H1 (cell line): Measurements from ENCODE around the gene RRAS2. TPM values are rescaled to one million over a fixed set of nuclear protein-coding genes. Genes with fewer than 3 reads are reported as not detected.
A peak's percentile ranks its signal among the peaks of the same experiment; 100 is the strongest.

Experiments
- CTCF ChIA-PET: fragments of 300-600 bp; sonication (Branson Sonifier 250); formaldehyde crosslinking; loops from one replicate; lab custom pipeline; 2021; ENCODE audit not compliant: partially characterized antibody; lab: Charles Lee
- POLR2A ChIA-PET: fragments of 300-600 bp; sonication (Branson Sonifier 250); formaldehyde crosslinking; loops from one replicate; lab custom pipeline; 2021; ENCODE audit warnings: inconsistent platforms; ENCODE audit not compliant: partially characterized antibody; lab: Charles Lee
- DNase-seq, 2 experiments: peaks; one replicate each; pipeline versions ENCODE4 v3.0.0 to v3.0.0-alpha.2; 2010 to 2022; ENCODE audit warnings: low spot score in 2 of 2, low read depth in 1 of 2, mixed read lengths in 1 of 2
- FAIRE-seq: peaks from 2 replicates; lab custom pipeline; 2011; peaks lifted over from hg19 to GRCh38; lab: Jason Lieb, UNC
- H2AFZ ChIP-seq: 2 replicates; pipeline ENCODE4 v1.8.1; 2012; ENCODE audit warnings: low read length, inconsistent platforms
- H2AK5ac ChIP-seq: 2 replicates; pipeline ENCODE4 v1.6.1; 2013; ENCODE audit warnings: low read depth, low read length
- H2BK120ac ChIP-seq: replicated peaks from 2 replicates; pipeline ENCODE3; 2013; ENCODE audit warnings: low read depth, low read length, inconsistent platforms
- H2BK12ac ChIP-seq: 2 replicates; pipeline ENCODE4 v1.6.1; 2013; ENCODE audit warnings: low read depth, low read length
- H2BK15ac ChIP-seq: 2 replicates; pipeline ENCODE4 v1.6.1; 2013; ENCODE audit warnings: low read length
- H2BK20ac ChIP-seq: 2 replicates; pipeline ENCODE4 v1.6.1; 2013; ENCODE audit warnings: low read length
- H2BK5ac ChIP-seq: 2 replicates; pipeline ENCODE4 v1.6.1; 2013; ENCODE audit warnings: low read depth, low read length
- H3K14ac ChIP-seq: 2 replicates; pipeline ENCODE4 v1.6.1; 2013; ENCODE audit warnings: inconsistent platforms; ENCODE audit not compliant: insufficient read length
- H3K18ac ChIP-seq: 2 replicates; pipeline ENCODE4 v1.6.1; 2013; ENCODE audit warnings: low read length; ENCODE audit errors: extremely low read depth
- H3K23ac ChIP-seq: 2 replicates; pipeline ENCODE4 v1.6.1; 2013; ENCODE audit warnings: inconsistent platforms; ENCODE audit not compliant: insufficient read length
- H3K23me2 ChIP-seq: 2 replicates; pipeline ENCODE4 v1.6.1; 2013; ENCODE audit warnings: low read depth, low read length
- H3K27ac ChIP-seq: 2 replicates; pipeline ENCODE4 v1.6.1; 2011; ENCODE audit warnings: low read depth, low read length, inconsistent platforms
- H3K27me3 ChIP-seq, 4 experiments: replicated peaks in 1 of 4; 1 replicate in 1 of 4; 2 replicates in 3 of 4; pipeline versions ENCODE4 v1.6.1 to v1.8.1; 2011 to 2013; ENCODE audit warnings: low read length in 3 of 4, mild to moderate bottlenecking in 3 of 4, inconsistent platforms in 2 of 4, mixed read lengths in 2 of 4, moderate library complexity in 1 of 4; ENCODE audit not compliant: control insufficient read depth in 3 of 4, insufficient read depth in 3 of 4; ENCODE audit errors: extremely low read depth in 1 of 4
- H3K36me3 ChIP-seq, 4 experiments: 2 replicates each; pipeline versions ENCODE4 v1.6.1 to v1.8.1; 2011 to 2013; ENCODE audit warnings: mild to moderate bottlenecking in 4 of 4, low read length in 3 of 4, moderate library complexity in 2 of 4, control low read depth in 1 of 4, inconsistent platforms in 1 of 4; ENCODE audit not compliant: insufficient read depth in 4 of 4, control insufficient read depth in 2 of 4
- H3K4ac ChIP-seq: replicated peaks from 2 replicates; pipeline ENCODE3; 2013; ENCODE audit warnings: low read length, low read depth, mixed read lengths, inconsistent platforms; ENCODE audit not compliant: insufficient read length
- H3K4me1 ChIP-seq, 4 experiments: replicated peaks in 1 of 4; 1 replicate in 1 of 4; 2 replicates in 3 of 4; pipeline versions ENCODE4 v1.6.1 to v1.8.1; 2011 to 2013; ENCODE audit warnings: low read length in 3 of 4, inconsistent platforms in 2 of 4, mixed read lengths in 1 of 4; ENCODE audit not compliant: insufficient read depth in 4 of 4, control insufficient read depth in 3 of 4
- H3K4me2 ChIP-seq, 2 experiments: 2 replicates each; pipeline versions ENCODE4 v1.6.1 to v1.8.1; 2011 to 2013; ENCODE audit warnings: low read depth in 2 of 2, low read length in 2 of 2, control low read depth in 1 of 2, inconsistent platforms in 1 of 2, mild to moderate bottlenecking in 1 of 2; ENCODE audit not compliant: insufficient read depth in 1 of 2
- H3K4me3 ChIP-seq, 4 experiments: fragments of 200-600, 300-600 bp in 1 of 4; sonication (generic), shearing (Covaris generic), sonication (Bioruptor Twin) in 1 of 4; 2 replicates each; pipeline versions ENCODE4 v1.5.1 to v1.8.1; 2011 to 2016; ENCODE audit warnings: low read length in 4 of 4, low read depth in 3 of 4, control low read depth in 2 of 4, inconsistent platforms in 2 of 4, mild to moderate bottlenecking in 2 of 4, mixed read lengths in 1 of 4, moderate library complexity in 1 of 4; ENCODE audit not compliant: insufficient read depth in 2 of 4; ENCODE audit errors: extremely low read depth in 1 of 4
- H3K56ac ChIP-seq: replicated peaks from 2 replicates; pipeline ENCODE3; 2013; ENCODE audit warnings: low read depth, mild to moderate bottlenecking, mixed read lengths, low read length, inconsistent platforms; ENCODE audit not compliant: insufficient read length
- H3K79me1 ChIP-seq: 2 replicates; pipeline ENCODE4 v1.6.1; 2013; ENCODE audit warnings: low read depth, low read length, control low read depth
- H3K79me2 ChIP-seq, 2 experiments: 2 replicates each; pipeline versions ENCODE4 v1.6.1 to v1.8.1; 2012 to 2013; ENCODE audit warnings: low read length in 2 of 2, mild to moderate bottlenecking in 2 of 2, inconsistent platforms in 1 of 2; ENCODE audit not compliant: insufficient read depth in 2 of 2, control insufficient read depth in 1 of 2
- H3K9ac ChIP-seq, 4 experiments: replicated peaks in 1 of 4; 1 replicate in 1 of 4; 2 replicates in 3 of 4; pipeline versions ENCODE4 v1.6.1 to v1.8.1; 2011 to 2013; ENCODE audit warnings: low read depth in 3 of 4, low read length in 3 of 4, control low read depth in 2 of 4, mild to moderate bottlenecking in 2 of 4, moderate library complexity in 2 of 4, inconsistent platforms in 1 of 4; ENCODE audit errors: extremely low read depth in 1 of 4
- H3K9me3 ChIP-seq, 2 experiments: 2 replicates each; pipeline versions ENCODE4 v1.6.1 to v1.8.1; 2012 to 2013; ENCODE audit warnings: mild to moderate bottlenecking in 2 of 2, moderate library complexity in 2 of 2, control low read depth in 1 of 2, inconsistent platforms in 1 of 2, low read depth in 1 of 2, low read length in 1 of 2, mixed read lengths in 1 of 2; ENCODE audit not compliant: insufficient read depth in 2 of 2
- H4K20me1 ChIP-seq, 2 experiments: replicated peaks in 1 of 2; 2 replicates each; pipeline versions ENCODE3 to v1.8.1; 2011 to 2013; ENCODE audit warnings: inconsistent platforms in 2 of 2, low read length in 2 of 2, mild to moderate bottlenecking in 1 of 2; ENCODE audit not compliant: insufficient read depth in 2 of 2, control insufficient read depth in 1 of 2
- H4K5ac ChIP-seq: 2 replicates; pipeline ENCODE4 v1.6.1; 2013; ENCODE audit warnings: low read length, low read depth, mixed read lengths, inconsistent platforms; ENCODE audit not compliant: insufficient read length
- H4K8ac ChIP-seq: 2 replicates; pipeline ENCODE4 v1.8.0; 2013; ENCODE audit warnings: mild to moderate bottlenecking, moderate library complexity, low read length, inconsistent platforms; ENCODE audit not compliant: insufficient read depth; ENCODE audit errors: extremely low read depth
- H4K91ac ChIP-seq: replicated peaks from 2 replicates; pipeline ENCODE3; 2013; ENCODE audit warnings: low read length, mixed read lengths, inconsistent platforms; ENCODE audit not compliant: insufficient read length
- BCL11A ChIP-seq, 2 experiments: IDR thresholded peaks; one replicate each; pipeline ENCODE4 v1.6.1; 2011; ENCODE audit warnings: low read depth in 2 of 2, low read length in 2 of 2, mild to moderate bottlenecking in 2 of 2
- POU5F1 ChIP-seq: IDR thresholded peaks from 2 replicates; pipeline ENCODE4 v1.6.1; 2011; ENCODE audit warnings: low read depth, mild to moderate bottlenecking, low read length, moderate library complexity
- polyA plus RNA-seq, 7 experiments: library from polyadenylated mRNA; depleted of rRNA in 3 of 7; stranded (reverse) in 5 of 7; unstranded in 2 of 7; fragments of >200 nt in 5 of 7; fragments of 200-250 nt in 2 of 7; gene quantifications; 1 replicate in 5 of 7; 2 replicates in 1 of 7; 4 replicates in 1 of 7; pipeline versions ENCODE4 v1.2.1 to v1.2.3, GENCODE V29; 2011 to 2013; ENCODE audit warnings: missing spikeins in 2 of 7, mixed read lengths in 2 of 7
- total RNA-seq: library from RNA; stranded (reverse); fragmentation: NEBNext Ultra II Directional; extraction: Animal tissue kit (Norgen Biotek cat#: 25700); gene quantifications from 2 replicates; pipeline ENCODE4 v1.2.1, GENCODE V29; 2021

Gene RRAS2
- total and polyA plus RNA-seq, 2 of the 8 experiments (the other 6 are each of a cell fraction or from before 2014, with no cell fraction given), result 72.3 to 234 TPM

DNA sequence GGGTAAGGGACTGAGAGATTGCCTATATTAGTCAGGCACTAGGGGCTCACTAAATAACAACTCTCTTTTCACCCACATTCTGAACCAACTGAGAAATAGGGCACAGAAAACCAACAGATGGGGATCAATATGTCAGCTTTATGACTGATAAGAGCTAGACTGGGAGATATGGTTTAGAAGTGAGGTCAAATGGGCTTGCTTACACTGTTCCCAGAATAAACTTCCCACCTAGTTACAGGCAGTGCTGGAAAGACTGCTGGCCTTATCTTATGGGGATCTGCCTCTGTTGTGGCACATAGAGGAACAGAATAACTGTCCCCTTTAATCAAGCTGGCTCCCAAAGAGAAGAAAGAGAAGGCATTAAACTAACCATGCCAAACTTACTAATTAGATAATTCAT, 10.6 kb upstream of the RRAS2 start:
- H4K8ac ChIP-seq, result no peak overlapping the region
- no peaks in the 10 kb centered on the region for H3K27me3 ChIP-seq
- no peaks in the 10 kb centered on the region for H3K36me3 ChIP-seq
- H3K79me2 ChIP-seq, result no peaks in the 10 kb centered on the region
- H3K4ac ChIP-seq, result no peak overlapping the region
- H3K4me2 ChIP-seq, result no peak overlapping the region
- no peak overlapping the region for H3K4me3 ChIP-seq
- no peak overlapping the region for H2BK120ac ChIP-seq
- H2BK12ac ChIP-seq, result no peak overlapping the region
- H4K5ac ChIP-seq, result no peak overlapping the region
- peaks cover 0 to 5% (median 0%) of the 10 kb centered on the region in 4 experiments; a peak in 1 of 7 replicates for H3K4me1 ChIP-seq
- H3K79me1 ChIP-seq, result no peaks in the 10 kb centered on the region
- H3K23me2 ChIP-seq, result no peaks in the 10 kb centered on the region
- H2AK5ac ChIP-seq, result no peak overlapping the region
- no peak overlapping the region for H4K91ac ChIP-seq
- no peak overlapping the region for H3K23ac ChIP-seq
- no peak for FAIRE-seq
- no peak overlapping the region for H2BK20ac ChIP-seq
- H3K56ac ChIP-seq, result no peak overlapping the region
- no peak overlapping the region for H3K14ac ChIP-seq
- no peak overlapping the region for H2BK15ac ChIP-seq
- no peaks in the 10 kb centered on the region for H4K20me1 ChIP-seq
- DNase-seq, result peak in 1 of 2 experiments; percentile 13
- H3K9me3 ChIP-seq, result no peaks in the 10 kb centered on the region
- no peak overlapping the region for H2AFZ ChIP-seq
- no peak overlapping the region for H3K27ac ChIP-seq
- H3K18ac ChIP-seq, result no peak overlapping the region
- no peak overlapping the region for H3K9ac ChIP-seq
- H2BK5ac ChIP-seq, result no peak overlapping the region
- ChIA-PET CTCF (interaction anchor here (0.5 to 2.9 kb wide), 11 partner anchors 13 to 96 kb away, joined by 3 to 12 read pairs (median 5); no protein-coding TSS in a partner anchor), POLR2A (interaction anchor here (0.9 to 2.7 kb wide), 5 partner anchors 11 to 109 kb away, joined by 3 to 7 read pairs (median 5); no protein-coding TSS in a partner anchor)
- TF ChIP-seq POU5F1, result no peak
- no peak for TF ChIP-seq BCL11A (IDR thresholded peaks at IDR 0.05; ENCODE audit: low read depth in 2 of 2, low read length in 2 of 2)
